GM10266 (cell line): Measurements from ENCODE around the gene BEND3.

Experiments
- DNase-seq: peaks from one replicate; pipeline ENCODE4 v3.0.0; 2012; ENCODE audit errors: extremely low spot score
- CTCF ChIP-seq: IDR thresholded peaks from 2 replicates; pipeline ENCODE4 v1.5.1; 2012; ENCODE audit warnings: mild to moderate bottlenecking, low read depth; ENCODE audit not compliant: control insufficient read depth, insufficient read depth; ENCODE audit errors: missing control alignments

Gene BEND3

GRCh38 chr6:107128175-107128574 lies 12.9 kb upstream of the BEND3 start:
- no peak for TF ChIP-seq CTCF
- DNase-seq: no peak

GRCh38 chr6:107125771-107126170 lies 10.5 kb upstream of the BEND3 start:
- no peak for TF ChIP-seq CTCF
- no peak for DNase-seq

DNA sequence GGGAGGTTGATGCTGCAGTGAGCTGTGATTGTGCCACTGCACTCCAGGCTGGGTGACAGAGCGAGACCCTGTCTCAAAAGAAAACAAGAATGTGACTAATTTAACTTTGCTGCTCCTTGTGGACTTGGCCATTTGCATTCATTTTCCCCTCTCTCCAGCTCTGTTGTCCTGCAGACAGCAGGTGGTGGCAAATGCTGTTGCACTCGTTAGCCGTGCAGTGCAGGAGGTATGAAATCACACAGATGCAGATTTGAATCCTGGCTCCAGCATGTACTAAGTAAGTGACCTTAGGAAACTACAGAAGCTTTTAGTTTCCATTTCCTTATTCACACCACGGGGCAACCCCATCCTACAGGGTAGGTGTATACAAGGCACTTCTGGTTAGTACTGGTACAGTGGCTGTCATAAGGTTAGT lies 9.6 kb upstream of the BEND3 start:
- DNase-seq: no peak

GRCh38 chr6:107123501-107123900 lies 8.2 kb upstream of the BEND3 start:
- TF ChIP-seq CTCF: no peak

More for the DNA sequence above, 9.6 kb upstream of the BEND3 start:
- TF ChIP-seq CTCF: peak; percentile 13

DNA sequence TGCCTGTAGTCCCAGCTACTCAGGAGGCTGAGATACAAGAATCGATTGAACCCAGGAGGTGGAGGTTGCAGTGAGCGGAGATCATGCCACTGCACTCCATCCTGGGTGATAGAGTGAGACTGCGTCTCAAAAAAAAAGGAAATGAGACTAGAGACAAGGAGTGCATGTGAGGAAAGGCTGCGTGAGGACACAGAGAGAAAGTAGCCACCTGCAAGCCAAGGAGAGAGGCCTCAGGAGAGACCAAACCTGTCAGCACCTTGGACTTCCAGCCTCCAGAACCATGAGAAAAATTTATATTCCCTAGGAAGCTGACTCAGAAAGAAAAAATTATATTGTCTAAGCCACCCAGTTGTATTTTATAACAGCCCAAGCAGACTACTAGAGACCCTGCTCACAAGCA lies 7.4 kb upstream of the BEND3 start:
- no peak for TF ChIP-seq CTCF
- no peak for DNase-seq

More at GRCh38 chr6:107123501-107123900, 8.2 kb upstream of the BEND3 start:
- DNase-seq: no peak

GRCh38 chr6:107121964-107122495 lies 6.7 kb upstream of the BEND3 start:
- no peak for TF ChIP-seq CTCF
- no peak for DNase-seq

- no peak for DNase-seq
- no peak for TF ChIP-seq CTCF
These were observed 6.0 kb upstream of the BEND3 start for GRCh38 chr6:107121266-107121665.
